Measurements from ENCODE around the gene MGAT4A. TPM values are rescaled to one million over a fixed set of nuclear protein-coding genes. Genes with fewer than 3 reads are reported as not detected.
"Not testable (repeated sequence)": the region's sequence is repeated elsewhere in the genome, so short reads cannot be mapped to it uniquely, and the experiment has no call there.

Gene MGAT4A
- total and polyA plus RNA-seq, 3 experiments from 2014 or later = 65.2 to 211 (median 66.8) TPM

DNA sequence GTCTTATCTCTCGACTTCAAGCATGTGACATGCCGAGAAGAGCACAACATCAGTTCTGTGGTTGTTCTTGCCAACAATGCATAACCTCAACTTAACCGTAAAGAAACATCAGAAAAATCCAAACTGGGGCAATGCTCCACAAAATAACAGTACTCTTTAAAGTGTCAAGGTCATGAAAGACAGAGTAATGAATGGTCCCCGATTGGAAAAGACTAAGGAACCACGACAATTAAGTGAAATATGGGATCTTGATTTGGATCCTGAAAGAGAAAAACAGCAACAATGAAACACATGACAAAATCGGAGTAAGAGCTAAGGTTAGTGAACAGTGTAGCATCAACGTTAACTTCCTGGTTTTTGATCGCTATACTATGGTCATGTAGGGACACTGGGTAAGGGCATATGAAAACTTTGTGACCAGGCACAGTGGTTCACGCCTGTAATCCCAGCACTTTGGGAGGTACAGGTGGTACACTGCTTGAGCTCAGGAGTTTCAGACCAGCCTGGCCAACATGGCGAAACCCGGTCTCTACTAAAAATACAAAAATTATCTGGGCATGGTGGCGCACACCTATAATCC is 67.3 kb downstream of the MGAT4A start:
- H3K27ac Mint-ChIP-seq = peak overlapping the region; percentile 81 to 97 (median 92)
- H3K4me1 Mint-ChIP-seq = peaks cover 68 to 91% (median 86%) of the 10 kb centered on the region in 3 donors
- Histone ChIP-seq H3K4me3 (ENCODE audit: low read length) (peak overlapping the region; percentile 17), H3K9me3 (ENCODE audit: low read length) (no peaks in the 10 kb centered on the region), H3K36me3 (ENCODE audit: insufficient read depth, low read length) (no peaks in the 10 kb centered on the region), H3K27me3 (ENCODE audit: insufficient read depth, low read length, poor library complexity, severe bottlenecking) (no peaks in the 10 kb centered on the region), H3K27ac (ENCODE audit: low read depth, low read length) (peak overlapping the region; percentile 19), H3K4me1 (ENCODE audit: insufficient read depth, low read length) (peaks cover 83% of the 10 kb centered on the region)
- peaks cover 39 to 72% (median 54%) of the 10 kb centered on the region in 3 donors for H3K36me3 Mint-ChIP-seq
- H3K9me3 Mint-ChIP-seq = peaks cover 4 to 11% (median 10%) of the 10 kb centered on the region in 5 donors
- DNase-seq = peak in 2 of 5 donors; percentile 61 to 82
- POLR2A ChIA-PET = interaction anchor here (0.6 to 2.4 kb wide), 10 partner anchors 10 to 173 kb away, joined by 3 to 19 read pairs (median 6); partner anchors contain the start of gene MGAT4A
- H3K4me3 Mint-ChIP-seq = peak overlapping the region; percentile 80 to 94 (median 86)
- no peaks in the 10 kb centered on the region for H3K27me3 Mint-ChIP-seq
- CTCF ChIA-PET = interaction anchor here (1.2 to 1.8 kb wide), 6 partner anchors 8 to 172 kb away, joined by 3 to 9 read pairs (median 5); partner anchors contain the start of gene MGAT4A

DNA sequence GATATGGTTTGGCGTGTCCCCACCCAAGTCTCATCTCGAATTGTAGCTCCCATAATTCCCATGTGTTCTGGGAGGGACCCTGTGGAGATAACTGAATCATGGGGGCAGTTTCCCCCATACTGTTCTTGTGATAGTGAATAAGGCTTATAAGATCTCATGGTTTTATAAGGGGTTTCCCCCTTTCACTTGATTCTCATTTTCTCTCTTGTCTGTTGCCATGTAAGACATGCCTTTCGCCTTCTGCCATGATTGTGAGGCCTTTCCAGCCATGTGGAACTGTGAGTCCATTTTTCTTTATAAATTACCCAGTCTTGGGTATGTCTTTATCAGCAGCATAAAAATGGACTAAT is 71.5 kb downstream of the MGAT4A start:
- CTCF ChIA-PET = interaction anchor here (1.6 to 4.9 kb wide), 3 partner anchors 10 to 72 kb away, joined by 3 to 25 read pairs (median 17); partner anchors contain the start of gene MGAT4A
- peak in 1 of 5 donors; percentile 34 for DNase-seq
- peak overlapping the region; percentile 35 for H3K27ac ChIP-seq (ENCODE audit: low read depth, low read length)

DNA sequence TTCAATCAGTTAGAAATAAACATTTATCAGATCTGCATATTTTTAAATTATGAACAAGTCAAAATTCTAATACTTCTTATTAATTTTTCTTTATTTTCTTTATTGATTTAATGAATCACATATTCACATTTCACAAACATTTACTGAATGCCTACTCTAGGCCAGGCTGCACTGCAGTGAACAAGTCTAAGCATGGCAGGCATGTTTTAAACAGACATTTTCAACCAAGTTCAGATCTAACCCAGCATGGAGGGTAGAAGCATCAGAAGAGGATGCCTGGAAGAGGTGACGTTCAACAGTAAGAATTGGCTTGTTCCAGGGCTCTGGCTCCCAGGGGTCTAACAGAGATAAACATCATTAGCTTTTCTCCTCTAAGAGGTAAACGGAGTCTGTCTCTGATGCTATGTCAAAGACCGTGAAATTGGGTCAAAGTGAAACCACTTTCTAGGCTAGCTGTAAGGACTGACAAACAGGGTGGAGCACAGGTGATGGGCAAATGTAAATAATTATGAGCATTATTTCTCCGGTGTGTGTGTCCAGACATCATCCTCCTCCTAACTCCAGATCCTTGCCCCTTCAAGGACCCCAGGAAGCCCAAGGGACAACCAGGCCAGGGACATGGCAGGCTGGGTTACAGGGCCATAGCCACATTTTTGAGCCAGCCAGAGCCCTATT is 72.0 kb downstream of the MGAT4A start:
- Mint-ChIP-seq H3K36me3 (peaks cover 19 to 66% (median 26%) of the 10 kb centered on the region in 3 donors), H3K27ac (peak overlapping the region; percentile 96 to 100 (median 98)), H3K4me1 (peaks cover 75 to 94% (median 92%) of the 10 kb centered on the region in 3 donors), H3K4me3 (peak overlapping the region; percentile 85 to 98 (median 89)), H3K9me3 (peaks cover 0 to 5% (median 0%) of the 10 kb centered on the region in 5 donors), H3K27me3 (no peaks in the 10 kb centered on the region)
- peak overlapping the region; percentile 30 for H3K4me3 ChIP-seq (ENCODE audit: low read length)
- CTCF ChIA-PET = interaction anchor here (1.6 to 4.9 kb wide), 3 partner anchors 10 to 72 kb away, joined by 3 to 25 read pairs (median 17); partner anchors contain the start of gene MGAT4A
- no peaks in the 10 kb centered on the region for H3K27me3 ChIP-seq (ENCODE audit: insufficient read depth, low read length, poor library complexity, severe bottlenecking)
- DNase-seq = peak in 2 of 5 donors; percentile 27 to 38
- POLR2A ChIA-PET = interaction anchor here (0.5 to 1.2 kb wide), 4 partner anchors 48 to 107 kb away, joined by 3 to 4 read pairs (median 4); no protein-coding TSS in a partner anchor
- H3K4me1 ChIP-seq (ENCODE audit: insufficient read depth, low read length) = peaks cover 97% of the 10 kb centered on the region
- no peaks in the 10 kb centered on the region for H3K36me3 ChIP-seq (ENCODE audit: insufficient read depth, low read length)
- H3K27ac ChIP-seq (ENCODE audit: low read depth, low read length) = peak overlapping the region; percentile 35
- H3K9me3 ChIP-seq (ENCODE audit: low read length) = no peaks in the 10 kb centered on the region

More for the DNA sequence above, 71.5 kb downstream of the MGAT4A start:
- Mint-ChIP-seq H3K4me1 (peaks cover 73 to 93% (median 91%) of the 10 kb centered on the region in 3 donors), H3K36me3 (peaks cover 17 to 64% (median 26%) of the 10 kb centered on the region in 3 donors), H3K4me3 (peak overlapping the region; percentile 85 to 98 (median 89)), H3K27ac (peak overlapping the region; percentile 96 to 100 (median 98))
- H3K9me3 ChIP-seq (ENCODE audit: low read length); H3K36me3 ChIP-seq (ENCODE audit: insufficient read depth, low read length); H3K27me3 ChIP-seq (ENCODE audit: insufficient read depth, low read length, poor library complexity, severe bottlenecking); H3K9me3 Mint-ChIP-seq; H3K27me3 Mint-ChIP-seq: not testable (repeated sequence)
- Histone ChIP-seq H3K4me1 (ENCODE audit: insufficient read depth, low read length) (peaks cover 97% of the 10 kb centered on the region), H3K4me3 (ENCODE audit: low read length) (peak overlapping the region; percentile 30)
- POLR2A ChIA-PET = interaction anchor here (1.0 to 1.2 kb wide), 2 partner anchors 68 to 107 kb away, joined by 3 to 4 read pairs; no protein-coding TSS in a partner anchor

DNA sequence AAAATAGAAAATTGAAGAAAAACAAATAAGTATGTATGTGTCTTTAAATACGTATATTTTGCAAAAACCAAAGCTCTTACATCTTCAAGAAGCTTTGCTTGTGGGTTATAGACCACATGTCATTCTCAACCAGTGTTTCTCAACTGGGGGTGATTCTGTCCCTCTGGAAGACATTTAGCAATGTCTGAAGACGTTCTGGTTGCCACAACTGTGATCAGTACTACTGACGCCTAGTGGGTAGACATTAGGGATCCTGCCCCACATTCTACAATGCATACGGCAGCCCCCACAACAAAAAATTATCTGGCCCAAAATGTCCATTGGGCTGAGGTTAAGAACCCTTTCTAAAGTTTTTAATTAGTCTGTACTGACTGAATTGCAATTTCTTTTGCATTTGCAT is 74.1 kb downstream of the MGAT4A start:
- H3K4me1 ChIP-seq (ENCODE audit: insufficient read depth, low read length) = peaks cover 95% of the 10 kb centered on the region
- H3K36me3 ChIP-seq (ENCODE audit: insufficient read depth, low read length) = no peaks in the 10 kb centered on the region
- Mint-ChIP-seq H3K36me3 (peaks cover 24 to 76% (median 28%) of the 10 kb centered on the region in 3 donors), H3K4me1 (peaks cover 79 to 99% (median 96%) of the 10 kb centered on the region in 3 donors), H3K4me3 (peak overlapping the region; percentile 41 to 83 (median 76)), H3K27ac (peak overlapping the region; percentile 88 to 98 (median 97)), H3K9me3 (peaks cover 0 to 5% (median 0%) of the 10 kb centered on the region in 5 donors), H3K27me3 (no peaks in the 10 kb centered on the region)
- no peaks in the 10 kb centered on the region for H3K9me3 ChIP-seq (ENCODE audit: low read length)
- peak overlapping the region; percentile 19 for H3K4me3 ChIP-seq (ENCODE audit: low read length)
- ChIA-PET CTCF (interaction anchor here (0.7 to 1.9 kb wide), 7 partner anchors 23 to 165 kb away, joined by 3 to 7 read pairs (median 4); partner anchors contain the start of gene MGAT4A), POLR2A (interaction anchor here (0.7 to 1.7 kb wide), 3 partner anchors 10 to 74 kb away, joined by 3 to 7 read pairs (median 4); partner anchors contain the start of gene MGAT4A)
- no peaks in the 10 kb centered on the region for H3K27me3 ChIP-seq (ENCODE audit: insufficient read depth, low read length, poor library complexity, severe bottlenecking)
- peak in 4 of 5 donors; percentile 29 to 87 (median 67) for DNase-seq
- H3K27ac ChIP-seq (ENCODE audit: low read depth, low read length) = no peak overlapping the region

DNA sequence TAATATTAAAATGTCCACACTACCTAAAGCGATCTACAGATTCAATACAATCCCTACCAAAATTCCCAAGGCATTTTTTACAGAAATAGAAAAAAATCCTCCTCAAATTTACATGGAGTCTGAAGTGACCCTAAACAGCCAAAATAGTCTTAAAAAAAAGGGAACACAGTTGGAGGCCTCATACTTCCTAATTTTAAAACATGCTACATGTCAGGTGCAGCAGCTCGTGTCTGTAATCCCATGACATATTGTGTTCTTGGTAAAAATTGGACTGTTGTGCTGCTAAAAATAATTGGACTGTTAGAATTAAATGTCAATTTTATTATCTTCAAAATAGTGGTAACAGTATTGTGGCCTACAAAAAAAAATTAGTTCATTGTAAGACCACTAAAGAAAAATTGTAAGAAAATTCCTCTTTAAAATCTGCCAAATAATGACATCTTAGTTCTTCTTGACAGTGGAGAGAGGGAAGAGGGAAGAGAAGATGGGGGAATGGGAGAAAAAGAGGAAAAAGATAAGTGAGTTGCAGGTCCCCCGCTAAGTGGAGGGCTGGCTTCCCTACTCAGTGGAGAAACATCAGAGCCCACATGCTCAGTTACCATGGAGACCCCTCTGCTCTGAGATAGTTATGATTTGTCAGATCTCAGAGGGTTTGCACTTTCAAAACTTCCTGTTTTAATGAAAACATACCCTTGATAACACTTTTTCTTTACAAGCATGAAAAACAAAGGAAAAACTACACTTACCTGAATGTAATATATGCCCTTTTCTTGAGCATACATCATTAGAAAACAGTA is 76.0 kb downstream of the MGAT4A start:
- CTCF ChIA-PET = no interaction called here
- H3K27me3 Mint-ChIP-seq = no peaks in the 10 kb centered on the region
- peaks cover 78 to 99% (median 96%) of the 10 kb centered on the region in 3 donors for H3K4me1 Mint-ChIP-seq
- H3K4me3 Mint-ChIP-seq = peak overlapping the region; percentile 16 to 77 (median 52)
- Histone ChIP-seq H3K4me1 (ENCODE audit: insufficient read depth, low read length) (peaks cover 85% of the 10 kb centered on the region), H3K4me3 (ENCODE audit: low read length) (peak overlapping the region; percentile 10), H3K9me3 (ENCODE audit: low read length) (no peaks in the 10 kb centered on the region), H3K36me3 (ENCODE audit: insufficient read depth, low read length) (no peaks in the 10 kb centered on the region), H3K27me3 (ENCODE audit: insufficient read depth, low read length, poor library complexity, severe bottlenecking) (no peaks in the 10 kb centered on the region), H3K27ac (ENCODE audit: low read depth, low read length) (peak overlapping the region; percentile 41)
- POLR2A ChIA-PET = no interaction called here
- H3K9me3 Mint-ChIP-seq = peaks cover 5 to 10% (median 6%) of the 10 kb centered on the region in 5 donors
- DNase-seq = peak in 3 of 5 donors; percentile 59 to 86 (median 68)
- H3K27ac Mint-ChIP-seq = peak overlapping the region; percentile 88 to 97 (median 96)
- peaks cover 23 to 78% (median 30%) of the 10 kb centered on the region in 3 donors for H3K36me3 Mint-ChIP-seq

DNA sequence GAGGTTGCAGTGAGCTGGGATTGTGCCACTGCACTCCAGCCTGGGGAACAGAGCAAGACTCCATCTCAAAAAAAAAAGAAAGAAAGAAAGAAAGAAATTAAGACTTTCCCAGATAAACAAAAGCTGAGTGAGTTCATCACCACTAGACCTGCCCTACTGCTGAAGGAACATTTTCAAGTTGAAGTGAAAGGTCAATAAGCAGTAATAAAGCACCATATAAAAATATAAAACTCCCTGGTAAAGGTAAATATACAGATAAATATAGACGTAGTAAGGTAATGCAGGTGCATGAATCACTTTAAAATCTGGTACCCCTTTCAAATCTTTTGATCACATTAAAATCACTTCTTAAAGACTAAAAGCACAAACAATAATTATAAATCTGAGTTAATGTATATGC is 79.9 kb downstream of the MGAT4A start:
- H3K27me3 ChIP-seq (ENCODE audit: insufficient read depth, low read length, poor library complexity, severe bottlenecking) = no peaks in the 10 kb centered on the region
- ChIA-PET POLR2A (no interaction called here), CTCF (no interaction called here)
- peaks cover 19% of the 10 kb centered on the region for H3K36me3 ChIP-seq (ENCODE audit: insufficient read depth, low read length)
- H3K9me3 ChIP-seq (ENCODE audit: low read length) = no peaks in the 10 kb centered on the region
- Mint-ChIP-seq H3K4me1 (peaks cover 63 to 93% (median 73%) of the 10 kb centered on the region in 3 donors), H3K9me3 (peaks cover 9 to 15% (median 10%) of the 10 kb centered on the region in 5 donors), H3K27ac (peak overlapping the region; percentile 20 to 98 (median 92)), H3K27me3 (no peaks in the 10 kb centered on the region), H3K4me3 (peak overlapping the region in 5 of 7 donors; percentile 16 to 68 (median 55)), H3K36me3 (peaks cover 26 to 91% (median 29%) of the 10 kb centered on the region in 3 donors)
- no peak overlapping the region for H3K27ac ChIP-seq (ENCODE audit: low read depth, low read length)
- no peak overlapping the region for H3K4me3 ChIP-seq (ENCODE audit: low read length)
- no peak for DNase-seq
- H3K4me1 ChIP-seq (ENCODE audit: insufficient read depth, low read length) = peaks cover 60% of the 10 kb centered on the region

DNA sequence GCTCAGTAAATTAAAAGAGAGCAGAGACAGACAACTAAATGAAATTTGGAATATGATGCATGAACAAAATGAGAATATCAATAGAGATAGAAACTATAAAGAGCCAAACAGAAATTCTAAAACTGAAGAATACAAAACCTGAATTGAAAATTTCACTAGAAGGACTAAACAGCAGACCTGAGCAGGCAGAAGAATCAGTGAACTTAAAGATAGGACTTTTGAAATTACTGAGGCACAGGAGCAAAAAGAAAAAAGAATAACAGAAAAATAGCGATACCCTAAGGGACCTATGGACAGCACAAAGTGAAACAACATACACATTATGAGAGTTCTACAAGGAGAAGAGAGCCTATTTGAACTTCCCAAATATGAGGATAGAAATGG is 80.9 kb downstream of the MGAT4A start:
- POLR2A ChIA-PET = interaction anchor here (1.1 kb wide), 3 partner anchors 121 to 187 kb away, joined by 5 to 6 read pairs (median 5); no protein-coding TSS in a partner anchor
- Mint-ChIP-seq H3K36me3 (peaks cover 26 to 89% (median 29%) of the 10 kb centered on the region in 3 donors), H3K4me1 (peaks cover 57 to 85% (median 63%) of the 10 kb centered on the region in 3 donors), H3K4me3 (peak overlapping the region in 5 of 7 donors; percentile 3 to 57 (median 11)), H3K9me3 (peaks cover 9 to 15% (median 10%) of the 10 kb centered on the region in 5 donors), H3K27me3 (no peaks in the 10 kb centered on the region), H3K27ac (peak overlapping the region; percentile 55 to 98 (median 86))
- Histone ChIP-seq H3K9me3 (ENCODE audit: low read length) (no peaks in the 10 kb centered on the region), H3K4me1 (ENCODE audit: insufficient read depth, low read length) (peaks cover 50% of the 10 kb centered on the region), H3K27ac (ENCODE audit: low read depth, low read length) (no peak overlapping the region), H3K27me3 (ENCODE audit: insufficient read depth, low read length, poor library complexity, severe bottlenecking) (no peaks in the 10 kb centered on the region), H3K4me3 (ENCODE audit: low read length) (no peak overlapping the region), H3K36me3 (ENCODE audit: insufficient read depth, low read length) (peaks cover 23% of the 10 kb centered on the region)
- no peak for DNase-seq
- CTCF ChIA-PET = interaction anchor here (0.6 to 2.2 kb wide), 31 partner anchors 10 to 188 kb away, joined by 3 to 43 read pairs (median 4); partner anchors contain the start of gene MGAT4A

Measured in CD8-positive, alpha-beta memory T cell (primary cell).